ENCODE measurements around the gene RAB1B.

Gene RAB1B

DNA sequence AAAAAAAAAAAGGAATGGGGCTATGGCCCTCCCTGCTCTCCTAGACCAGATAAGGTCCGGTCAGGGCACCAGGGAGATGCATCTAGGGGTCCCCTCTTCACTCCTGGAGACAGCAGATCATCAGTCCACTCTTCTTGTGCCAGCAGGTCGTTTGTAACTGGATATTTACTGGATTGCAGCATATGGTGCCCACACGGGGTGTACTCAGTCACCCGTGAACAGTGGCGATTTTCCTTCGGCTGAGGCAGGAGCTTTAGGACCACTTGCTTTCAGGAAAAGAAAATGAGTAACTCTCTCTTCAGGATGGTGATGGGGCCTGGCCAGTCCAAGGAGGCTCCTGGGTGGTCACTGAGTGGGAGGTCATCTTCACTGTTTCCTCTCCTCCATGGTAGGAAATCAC, 38.3 kb upstream of the RAB1B start:
- H3K79me2 ChIP-seq (ENCODE audit: low read length), result no peaks in the 10 kb centered on the region
- H3K9ac ChIP-seq (ENCODE audit: low read length), result no peak overlapping the region
- H3K4me3 ChIP-seq (ENCODE audit: low read length), result no peak overlapping the region
- H3K4me2 ChIP-seq (ENCODE audit: low read length), result no peak overlapping the region
- no peaks in the 10 kb centered on the region for H3K27me3 ChIP-seq (ENCODE audit: low read depth, low read length)
- H3K27ac ChIP-seq (ENCODE audit: low read length), result no peak overlapping the region
- H3K36me3 ChIP-seq (replicated peaks; ENCODE audit: low read depth, low read length), result no peaks in the 10 kb centered on the region
- H4K20me1 ChIP-seq (ENCODE audit: insufficient read depth, low read length), result no peaks in the 10 kb centered on the region
- H3K4me1 ChIP-seq (ENCODE audit: low read length), result peaks cover 12% of the 10 kb centered on the region
- no peak overlapping the region for H2AFZ ChIP-seq (ENCODE audit: low read depth, low read length)
- H3K9me3 ChIP-seq (ENCODE audit: insufficient read depth, low read length), result no peaks in the 10 kb centered on the region
- no peak for TF ChIP-seq EZH2phosphoT487 (IDR thresholded peaks at IDR 0.05; ENCODE audit: low read depth)
- TF ChIP-seq, protein P1, sequence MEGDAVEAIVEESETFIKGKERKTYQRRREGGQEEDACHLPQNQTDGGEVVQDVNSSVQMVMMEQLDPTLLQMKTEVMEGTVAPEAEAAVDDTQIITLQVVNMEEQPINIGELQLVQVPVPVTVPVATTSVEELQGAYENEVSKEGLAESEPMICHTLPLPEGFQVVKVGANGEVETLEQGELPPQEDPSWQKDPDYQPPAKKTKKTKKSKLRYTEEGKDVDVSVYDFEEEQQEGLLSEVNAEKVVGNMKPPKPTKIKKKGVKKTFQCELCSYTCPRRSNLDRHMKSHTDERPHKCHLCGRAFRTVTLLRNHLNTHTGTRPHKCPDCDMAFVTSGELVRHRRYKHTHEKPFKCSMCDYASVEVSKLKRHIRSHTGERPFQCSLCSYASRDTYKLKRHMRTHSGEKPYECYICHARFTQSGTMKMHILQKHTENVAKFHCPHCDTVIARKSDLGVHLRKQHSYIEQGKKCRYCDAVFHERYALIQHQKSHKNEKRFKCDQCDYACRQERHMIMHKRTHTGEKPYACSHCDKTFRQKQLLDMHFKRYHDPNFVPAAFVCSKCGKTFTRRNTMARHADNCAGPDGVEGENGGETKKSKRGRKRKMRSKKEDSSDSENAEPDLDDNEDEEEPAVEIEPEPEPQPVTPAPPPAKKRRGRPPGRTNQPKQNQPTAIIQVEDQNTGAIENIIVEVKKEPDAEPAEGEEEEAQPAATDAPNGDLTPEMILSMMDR (IDR thresholded peaks at IDR 0.05; ENCODE audit: low read depth, low read length), result no peak

DNA sequence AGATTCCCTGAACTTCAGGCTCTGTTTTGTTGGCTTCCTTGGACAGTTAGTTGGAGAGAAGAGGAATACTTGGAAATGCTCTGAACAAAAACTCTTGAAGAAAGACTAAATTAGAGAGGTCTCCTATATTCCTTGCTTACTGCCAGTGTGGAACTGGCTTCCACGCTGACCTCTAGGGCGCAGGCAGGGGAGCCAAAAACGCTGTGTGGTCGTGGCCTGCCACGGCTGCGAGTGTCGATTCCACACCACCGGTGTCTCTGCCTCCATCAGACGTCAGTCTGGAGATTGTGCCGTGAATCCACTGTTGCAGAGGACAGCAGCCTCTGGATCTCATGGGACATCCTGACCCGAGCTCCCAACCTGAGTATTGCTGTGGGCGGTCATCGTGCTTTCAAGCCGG, 37.5 kb upstream of the RAB1B start:
- TF ChIP-seq EZH2phosphoT487 (IDR thresholded peaks at IDR 0.05; ENCODE audit: low read depth), result no peak
- TF ChIP-seq, protein P1 (IDR thresholded peaks at IDR 0.05; ENCODE audit: low read depth, low read length), result no peak
- no peaks in the 10 kb centered on the region for H3K36me3 ChIP-seq (replicated peaks; ENCODE audit: low read depth, low read length)
- H3K27ac ChIP-seq (ENCODE audit: low read length), result no peak overlapping the region
- no peak overlapping the region for H3K4me2 ChIP-seq (ENCODE audit: low read length)
- no peaks in the 10 kb centered on the region for H4K20me1 ChIP-seq (ENCODE audit: insufficient read depth, low read length)
- H3K9me3 ChIP-seq (ENCODE audit: insufficient read depth, low read length), result no peaks in the 10 kb centered on the region
- no peaks in the 10 kb centered on the region for H3K79me2 ChIP-seq (ENCODE audit: low read length)
- no peaks in the 10 kb centered on the region for H3K27me3 ChIP-seq (ENCODE audit: low read depth, low read length)
- H3K4me3 ChIP-seq (ENCODE audit: low read length), result no peak overlapping the region
- peaks cover 11% of the 10 kb centered on the region for H3K4me1 ChIP-seq (ENCODE audit: low read length)
- no peak overlapping the region for H3K9ac ChIP-seq (ENCODE audit: low read length)
- H2AFZ ChIP-seq (ENCODE audit: low read depth, low read length), result no peak overlapping the region

DNA sequence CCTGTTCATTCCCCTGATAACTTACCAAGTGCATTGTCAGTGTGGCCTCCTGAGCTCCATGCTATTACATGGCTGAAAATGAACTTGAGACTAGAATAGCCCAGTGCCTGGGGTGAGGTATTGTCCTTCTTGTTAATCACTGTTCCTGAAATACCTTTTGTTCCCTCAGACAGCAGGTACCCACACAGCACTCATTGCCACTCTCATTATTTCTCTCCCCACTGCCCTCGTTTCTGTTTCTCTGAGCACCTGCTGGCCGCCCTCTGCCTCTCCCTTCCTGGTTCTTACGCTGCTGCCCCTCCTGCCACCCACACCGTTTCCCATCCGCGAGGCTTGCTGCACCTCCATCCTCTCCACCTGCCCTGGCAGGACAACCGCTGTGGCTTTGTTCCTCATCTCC, 36.9 kb upstream of the RAB1B start:
- Histone ChIP-seq H3K9ac (ENCODE audit: low read length) (no peak overlapping the region), H3K4me1 (ENCODE audit: low read length) (peaks cover 5% of the 10 kb centered on the region), H3K9me3 (ENCODE audit: insufficient read depth, low read length) (no peaks in the 10 kb centered on the region), H3K27me3 (ENCODE audit: low read depth, low read length) (no peaks in the 10 kb centered on the region), H3K4me2 (ENCODE audit: low read length) (no peak overlapping the region), H3K36me3 (replicated peaks; ENCODE audit: low read depth, low read length) (no peaks in the 10 kb centered on the region), H4K20me1 (ENCODE audit: insufficient read depth, low read length) (no peaks in the 10 kb centered on the region), H3K27ac (ENCODE audit: low read length) (no peak overlapping the region), H3K79me2 (ENCODE audit: low read length) (no peaks in the 10 kb centered on the region), H3K4me3 (ENCODE audit: low read length) (no peak overlapping the region), H2AFZ (ENCODE audit: low read depth, low read length) (no peak overlapping the region)
- TF ChIP-seq EZH2phosphoT487 (IDR thresholded peaks at IDR 0.05; ENCODE audit: low read depth), result no peak
- TF ChIP-seq, protein P1 (IDR thresholded peaks at IDR 0.05; ENCODE audit: low read depth, low read length), result no peak

GRCh38 chr11:66232769-66233168, 35.7 kb upstream of the RAB1B start:
- no peak overlapping the region for H3K27ac ChIP-seq (ENCODE audit: low read length)
- no peaks in the 10 kb centered on the region for H4K20me1 ChIP-seq (ENCODE audit: insufficient read depth, low read length)
- no peak overlapping the region for H3K4me3 ChIP-seq (ENCODE audit: low read length)
- no peak overlapping the region for H2AFZ ChIP-seq (ENCODE audit: low read depth, low read length)
- H3K9me3 ChIP-seq (ENCODE audit: insufficient read depth, low read length), result no peaks in the 10 kb centered on the region
- no peak overlapping the region for H3K9ac ChIP-seq (ENCODE audit: low read length)
- no peak for TF ChIP-seq EZH2phosphoT487 (IDR thresholded peaks at IDR 0.05; ENCODE audit: low read depth)
- TF ChIP-seq, protein P1 (IDR thresholded peaks at IDR 0.05; ENCODE audit: low read depth, low read length), result no peak
- no peaks in the 10 kb centered on the region for H3K4me1 ChIP-seq (ENCODE audit: low read length)
- no peaks in the 10 kb centered on the region for H3K79me2 ChIP-seq (ENCODE audit: low read length)
- H3K4me2 ChIP-seq (ENCODE audit: low read length), result no peak overlapping the region
- H3K36me3 ChIP-seq (replicated peaks; ENCODE audit: low read depth, low read length), result no peaks in the 10 kb centered on the region
- no peaks in the 10 kb centered on the region for H3K27me3 ChIP-seq (ENCODE audit: low read depth, low read length)
